ENCODE data around the gene CPT1B.
"Not testable (repeated sequence)": the region's sequence is repeated elsewhere in the genome, so short reads cannot be mapped to it uniquely, and the experiment has no call there.

The CPT1B gene

DNA sequence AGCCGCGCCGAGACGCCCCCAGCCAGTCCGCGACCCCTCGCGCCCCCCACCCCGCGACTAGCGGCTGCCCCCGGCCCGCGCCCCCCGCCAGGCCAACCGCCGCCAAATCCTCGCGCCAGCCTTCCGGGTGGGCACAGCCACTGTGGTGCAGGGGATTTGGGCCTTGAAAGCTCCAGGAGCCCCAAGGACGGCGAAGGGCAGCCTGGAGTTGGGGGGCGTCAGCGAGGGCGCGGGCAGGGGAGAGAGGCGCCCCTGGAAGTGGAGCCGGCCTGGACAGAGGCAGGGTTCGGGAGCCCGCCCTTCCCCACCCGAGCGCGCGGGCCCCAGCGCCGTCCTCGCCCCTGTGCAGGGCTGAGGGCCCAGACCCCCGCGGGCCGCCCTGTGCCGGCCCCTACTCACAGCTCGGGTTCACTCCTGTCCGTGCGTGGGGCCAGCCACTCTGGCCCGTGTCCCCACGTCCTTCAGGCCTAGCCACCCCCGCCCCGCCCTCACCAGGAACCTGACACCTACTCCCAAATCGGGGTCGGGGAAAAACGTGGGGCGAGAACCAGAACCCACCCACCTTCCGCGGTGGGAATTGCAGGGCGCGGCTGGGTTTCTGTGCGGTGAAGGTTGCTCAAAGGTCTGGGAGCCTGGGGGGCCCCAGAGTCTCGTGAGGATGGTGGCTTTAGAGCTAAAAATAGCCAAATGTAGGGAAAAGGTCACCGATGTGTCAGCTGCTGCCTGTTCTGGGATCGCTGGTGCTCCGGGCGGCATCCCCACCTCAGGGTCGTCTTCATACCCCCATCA, at the start of gene CPT1B:
CPT1B (minus strand) TSS at position 441 of the 789 bp plus-strand sequence. CDS start 512 bp downstream, outside the sequence.
- DNase-seq, result no peak

DNA sequence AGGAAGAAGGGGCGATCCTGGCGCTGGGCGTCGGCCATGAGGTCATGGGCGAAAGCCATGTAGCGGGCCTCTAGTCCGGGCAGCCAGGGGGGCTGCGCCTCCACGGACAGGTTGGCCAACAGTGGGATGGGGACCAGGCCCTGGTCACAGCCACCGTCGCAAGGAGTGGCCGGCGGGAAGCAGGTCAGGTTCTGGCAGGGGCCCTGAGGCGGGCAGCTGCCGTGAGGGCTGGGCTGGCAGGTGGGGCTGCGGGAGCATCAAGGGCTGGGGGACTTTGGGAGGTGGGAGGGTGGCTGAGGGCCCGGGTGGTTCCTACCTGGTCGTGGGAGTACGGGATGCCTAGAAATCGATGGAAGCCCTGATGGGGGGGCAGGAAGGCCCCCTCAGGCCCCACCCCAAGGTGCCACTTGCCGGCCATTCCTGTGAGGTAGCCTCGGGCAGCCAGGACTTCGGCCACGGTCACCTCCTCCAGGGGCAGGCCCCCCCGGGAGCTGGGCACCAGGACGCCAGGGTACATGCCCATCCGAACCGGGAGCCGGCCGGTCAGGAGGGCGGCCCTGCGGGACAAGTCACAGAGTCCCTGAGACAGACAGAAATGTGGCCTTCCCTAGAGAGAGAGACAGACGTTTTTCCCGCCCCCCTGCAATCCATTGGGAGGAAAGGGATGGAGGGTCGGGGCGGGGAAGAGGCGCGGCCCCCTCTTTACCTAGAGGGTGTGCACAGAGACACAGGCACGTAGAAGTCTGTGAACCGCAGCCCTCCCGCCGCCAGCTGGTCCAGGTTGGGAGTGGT, 48.8 kb upstream of the CPT1B start:
- DNase-seq, result no peak

DNA sequence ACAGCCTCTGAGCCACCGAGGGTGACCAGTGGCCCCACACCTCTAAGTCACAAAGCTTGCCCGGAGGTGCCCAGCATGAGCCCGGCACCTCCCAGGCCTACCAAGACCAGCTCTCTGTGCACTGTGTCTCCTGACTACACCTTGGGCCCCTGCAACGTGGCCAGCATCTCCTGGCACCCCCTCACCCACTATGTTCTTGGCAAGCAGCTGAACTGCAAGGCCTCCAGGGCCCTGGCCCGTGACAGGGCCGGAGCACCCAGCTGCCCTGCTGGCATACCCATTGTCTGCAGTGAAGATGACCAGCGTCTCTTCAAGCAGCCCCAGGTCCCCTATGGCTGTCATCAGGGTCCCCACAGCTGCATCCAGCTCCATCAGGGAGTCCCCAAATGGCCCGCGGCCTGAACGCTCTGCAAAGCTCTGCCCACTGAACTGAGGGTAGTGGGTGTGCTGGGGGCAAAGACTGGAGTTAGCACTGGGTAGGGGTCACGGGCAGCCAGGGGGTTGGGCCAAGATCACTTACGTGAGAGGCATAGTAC, 48.2 kb upstream of the CPT1B start:
- DNase-seq, result no peak

DNA sequence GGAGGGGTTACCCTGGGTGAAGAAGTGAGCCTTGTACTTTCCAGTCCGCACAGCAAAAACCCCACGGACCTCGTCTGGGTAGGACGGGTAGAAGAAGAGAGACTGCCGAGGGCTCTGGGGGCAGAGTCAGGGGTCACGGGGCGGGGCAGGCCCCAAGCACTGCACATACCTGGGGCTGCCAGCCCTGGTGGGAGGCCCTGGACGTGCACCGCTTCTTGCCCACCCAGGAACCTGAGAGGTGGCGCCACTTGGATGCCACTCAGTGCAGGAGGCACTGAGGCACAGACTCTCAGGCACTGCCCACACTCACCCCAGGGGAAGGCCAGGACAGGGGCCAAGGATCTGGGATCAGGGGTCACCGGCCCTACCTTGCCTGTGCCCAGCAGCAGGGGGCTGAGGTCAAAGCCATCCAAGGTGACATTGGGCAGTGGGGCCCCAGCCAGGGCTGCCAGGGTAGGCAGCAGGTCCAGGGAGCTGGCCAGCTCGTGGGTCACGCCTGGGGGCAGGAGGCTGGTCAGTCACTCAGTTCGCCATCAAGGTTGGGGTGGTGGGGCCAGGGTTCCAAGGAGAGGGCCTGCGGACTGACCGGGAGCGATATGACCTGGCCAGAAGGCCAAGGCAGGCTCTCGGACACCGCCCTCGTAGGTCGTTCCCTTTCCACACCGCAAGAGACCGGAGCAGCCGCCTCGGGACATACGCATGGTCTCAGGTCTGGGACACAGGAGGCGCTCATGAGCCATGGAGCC, 47.5 kb upstream of the CPT1B start:
- DNase-seq, result no peak

DNA sequence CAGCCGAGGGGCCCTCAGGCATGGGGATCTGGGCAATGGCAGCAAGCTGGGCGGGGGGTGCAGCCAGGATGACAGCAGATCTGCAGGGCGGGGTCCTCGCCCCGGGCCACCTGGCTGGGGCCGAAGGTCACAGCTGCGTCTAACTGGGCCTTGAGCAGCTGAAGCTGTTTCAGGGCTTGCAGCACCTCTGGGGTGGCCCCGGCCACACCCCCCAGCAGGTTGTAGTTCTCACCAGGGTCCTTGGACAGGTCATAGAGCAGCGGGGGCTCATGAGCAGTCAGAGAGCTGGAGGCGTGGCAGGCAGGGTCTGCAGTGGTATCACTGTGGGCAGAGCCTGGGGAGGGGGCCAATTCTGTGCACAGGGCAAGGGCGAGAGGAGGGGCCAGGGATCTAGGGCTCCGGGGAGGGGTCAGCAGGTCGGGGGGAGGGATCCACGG, 46.9 kb upstream of the CPT1B start:
- DNase-seq, result no peak

DNA sequence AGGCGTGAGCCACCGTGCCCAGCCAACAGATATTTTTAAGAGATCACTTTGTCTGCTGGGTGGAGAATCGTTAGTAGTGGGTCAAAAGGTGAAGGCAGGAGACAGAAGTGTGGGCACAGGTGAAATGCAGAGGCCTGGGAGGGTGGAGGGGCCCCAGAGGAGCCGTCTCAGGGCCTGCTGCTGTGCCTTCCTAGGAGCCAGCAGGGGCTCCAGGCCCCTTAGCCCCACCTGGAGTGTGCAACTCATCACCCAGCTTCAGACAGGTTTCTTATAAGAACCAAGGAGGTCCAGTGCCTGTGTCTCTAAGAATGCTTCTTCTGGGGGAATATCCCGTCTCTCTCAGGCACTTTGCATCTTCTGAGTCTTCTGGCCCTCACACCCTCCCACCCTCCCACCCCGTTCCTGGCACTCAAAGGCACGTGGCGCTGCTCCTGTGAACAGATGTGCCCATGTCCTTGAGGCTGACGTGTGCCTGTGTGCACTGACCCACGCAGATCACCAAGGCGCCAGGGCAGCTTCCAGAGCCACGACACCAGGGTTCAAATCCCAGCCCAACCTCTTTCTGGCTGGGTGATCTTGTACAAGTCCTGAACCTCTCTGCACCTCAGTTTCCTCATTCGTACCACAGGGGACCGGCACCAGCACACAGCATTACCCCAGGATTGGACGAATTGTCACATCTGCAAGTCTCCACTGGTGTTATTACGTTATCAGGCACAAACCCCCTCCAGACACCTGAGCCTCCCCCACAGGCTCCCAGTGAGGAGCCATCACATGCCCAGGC, 46.3 kb upstream of the CPT1B start:
- DNase-seq, result no peak

DNA sequence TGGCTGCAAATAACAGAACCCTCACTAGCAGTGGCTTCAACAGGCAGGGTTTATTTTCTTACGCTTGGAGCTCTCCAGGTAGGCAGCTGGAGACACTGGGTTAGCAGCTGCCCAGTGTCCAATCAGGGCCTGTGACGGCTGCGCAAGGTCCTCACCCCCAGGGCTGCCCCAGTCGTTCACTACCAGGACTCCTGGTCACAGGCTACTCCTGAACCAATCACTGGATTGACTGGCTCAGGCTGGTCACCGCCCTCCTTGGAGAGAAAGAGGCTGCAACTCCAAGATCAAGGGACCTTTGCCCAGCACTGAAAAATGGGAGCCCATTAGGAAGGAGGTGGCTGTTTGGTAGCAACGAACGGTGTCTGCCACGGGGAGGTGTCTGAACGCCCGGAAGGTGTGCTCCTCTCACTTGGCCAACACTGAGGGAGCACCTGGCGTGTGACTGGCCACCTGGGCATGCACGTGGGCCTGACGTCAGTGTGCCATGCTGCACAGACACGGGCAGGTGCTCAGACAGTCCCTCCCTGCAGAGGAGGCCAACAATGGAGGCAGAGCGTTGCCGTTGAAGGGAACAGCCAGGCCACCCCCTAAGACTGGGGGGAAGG, 44.6 kb upstream of the CPT1B start:
- no peak for DNase-seq

DNA sequence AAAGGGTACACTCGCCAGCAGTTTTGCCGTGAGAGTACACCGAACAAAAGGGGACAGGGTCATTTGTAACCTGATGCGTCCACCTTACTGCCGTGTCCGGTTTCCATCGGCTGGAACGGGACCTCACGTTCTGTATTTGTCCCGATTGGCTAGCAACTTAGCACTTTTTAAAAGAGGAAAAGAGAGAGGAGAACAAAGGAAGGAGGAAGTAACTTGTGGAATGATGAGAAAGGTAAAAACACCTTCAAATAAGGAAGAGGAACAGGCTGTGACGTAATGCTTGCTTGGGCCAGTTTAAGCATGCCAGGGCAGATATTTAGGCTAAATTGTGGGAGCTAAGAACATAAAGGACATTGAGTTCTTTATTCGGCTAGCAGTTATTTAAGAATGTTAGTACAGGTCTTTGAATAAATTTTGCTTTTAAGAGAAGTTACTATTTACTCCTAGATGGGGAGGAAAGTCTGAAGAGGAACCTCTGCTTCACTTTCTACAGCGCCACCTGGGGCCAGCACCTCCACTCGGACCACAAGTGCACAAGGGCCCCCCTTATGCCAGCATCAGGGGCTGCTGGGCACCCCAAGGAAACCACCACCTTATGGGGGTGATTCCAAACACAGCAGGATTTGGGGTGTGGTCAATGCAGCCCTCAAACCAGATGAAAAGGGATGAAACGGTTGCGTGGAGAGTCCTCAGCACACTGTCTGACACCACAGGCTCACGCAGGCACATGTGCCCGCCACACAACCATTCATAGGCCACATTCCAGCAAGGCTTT, 43.9 kb upstream of the CPT1B start:
- peak; percentile 41 for DNase-seq

DNA sequence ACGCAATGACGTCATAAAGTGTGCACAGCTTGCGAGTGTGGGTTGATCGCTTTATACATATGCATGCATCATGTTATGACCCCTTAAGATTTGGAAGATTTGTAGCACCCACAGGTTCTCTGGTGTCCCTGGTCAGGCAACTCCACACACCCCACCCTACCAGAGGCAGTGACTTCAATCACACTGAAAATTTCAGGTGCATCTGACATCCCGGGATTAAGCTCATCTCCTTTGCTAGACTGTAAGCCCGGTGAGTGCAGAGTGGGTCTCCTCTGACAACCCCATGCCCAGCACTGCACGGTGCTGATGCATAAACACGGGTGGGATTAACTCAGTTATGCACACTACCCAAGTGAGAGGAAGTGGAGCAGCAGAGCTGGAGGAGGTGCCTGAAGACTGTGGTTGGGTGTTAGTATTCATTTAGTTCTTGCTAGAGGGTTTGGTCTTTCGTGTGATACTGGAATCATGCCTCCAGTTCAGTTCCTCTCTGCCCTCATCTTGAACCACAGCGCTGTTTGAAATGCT, 43.2 kb upstream of the CPT1B start:
- DNase-seq, result peak; percentile 47

DNA sequence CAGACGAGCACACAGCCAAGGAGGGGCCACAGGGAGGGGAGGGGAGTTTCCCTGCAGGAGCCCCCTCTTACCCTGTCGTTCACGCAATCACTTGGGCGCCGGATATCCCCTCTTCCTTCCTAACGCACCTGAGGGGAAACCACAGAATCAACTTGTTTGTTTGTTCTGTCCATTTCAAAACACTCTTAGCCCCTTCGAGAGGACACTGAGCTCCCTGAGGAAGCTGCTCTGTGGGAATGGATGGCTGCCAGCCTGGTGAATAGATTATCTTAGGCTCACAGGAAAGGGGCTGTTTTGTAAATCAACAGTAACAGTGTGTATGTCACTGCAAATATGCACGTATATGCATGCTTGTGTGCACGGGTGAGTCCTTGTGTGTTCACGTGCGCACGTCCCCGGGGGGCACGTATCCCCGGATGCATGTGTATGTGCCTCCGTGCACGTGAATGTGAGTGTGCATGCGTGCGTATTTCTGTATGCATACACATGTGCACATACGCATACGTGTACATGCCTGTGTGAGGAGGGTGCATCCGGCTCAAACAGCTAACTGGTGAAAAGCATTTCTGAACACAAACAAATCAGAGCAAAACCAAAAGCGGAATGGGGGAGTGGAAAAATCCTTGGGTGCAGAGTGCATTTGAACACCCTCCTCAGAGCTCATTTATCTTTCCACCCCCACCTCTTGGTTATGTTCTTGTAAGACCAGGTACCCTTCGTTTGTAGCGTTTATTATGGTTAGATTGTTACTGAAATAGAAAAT, 42.5 kb upstream of the CPT1B start:
- peak; percentile 73 for DNase-seq

DNA sequence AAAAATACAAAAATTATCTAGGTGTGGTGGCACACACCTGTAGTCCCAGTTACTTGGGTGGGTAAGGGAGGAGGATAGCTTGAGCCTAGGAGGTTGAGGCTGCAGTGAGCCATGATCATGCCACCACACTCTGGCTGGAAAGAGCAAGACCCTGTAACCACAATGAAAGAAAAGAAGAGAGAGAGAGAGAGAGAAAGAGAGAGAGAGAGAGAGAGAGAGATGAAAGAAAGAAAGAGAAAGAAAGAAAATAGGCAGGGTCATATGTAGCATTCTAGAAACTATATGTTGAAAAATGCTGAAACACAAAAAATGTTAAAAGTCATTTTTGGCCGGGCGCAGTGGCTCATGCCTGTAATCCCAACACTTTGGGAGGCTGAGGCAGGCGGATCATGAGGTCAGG, 36.1 kb upstream of the CPT1B start:
- not testable (repeated sequence) for DNase-seq

DNA sequence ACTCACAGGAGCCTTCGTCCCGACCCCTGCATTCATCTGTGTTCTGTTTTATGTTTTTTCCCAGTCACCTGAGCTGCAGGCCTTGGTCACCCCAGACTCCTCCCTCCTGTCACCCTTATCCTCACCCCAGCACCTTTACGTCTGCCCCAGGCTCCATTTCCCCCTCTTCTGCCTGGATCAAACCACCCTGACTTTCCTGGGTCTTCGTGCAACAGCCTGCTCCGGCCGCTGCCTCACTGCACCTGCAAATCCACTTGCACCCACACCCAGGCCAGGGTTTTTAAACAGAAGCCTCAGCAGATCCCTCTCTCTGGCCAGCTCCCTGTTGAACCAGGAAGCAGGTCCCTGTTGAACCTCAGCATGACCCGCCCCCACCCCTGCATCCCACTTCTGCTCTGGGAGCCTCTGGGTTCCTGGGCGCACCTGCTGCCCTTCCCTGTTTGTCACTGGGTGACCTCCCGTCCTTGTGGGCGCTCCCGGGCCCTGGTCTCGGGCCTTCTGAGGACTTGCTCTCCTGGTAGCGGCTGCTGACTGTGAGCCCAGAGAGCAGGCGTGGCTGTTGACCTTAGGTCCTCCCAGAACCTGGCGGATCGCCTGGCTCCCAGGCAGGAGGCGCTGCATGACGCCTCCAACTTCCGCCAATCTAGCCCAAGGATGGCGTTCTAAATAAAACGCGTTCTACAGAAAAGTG, 35.2 kb upstream of the CPT1B start:
- no peak for DNase-seq

DNA sequence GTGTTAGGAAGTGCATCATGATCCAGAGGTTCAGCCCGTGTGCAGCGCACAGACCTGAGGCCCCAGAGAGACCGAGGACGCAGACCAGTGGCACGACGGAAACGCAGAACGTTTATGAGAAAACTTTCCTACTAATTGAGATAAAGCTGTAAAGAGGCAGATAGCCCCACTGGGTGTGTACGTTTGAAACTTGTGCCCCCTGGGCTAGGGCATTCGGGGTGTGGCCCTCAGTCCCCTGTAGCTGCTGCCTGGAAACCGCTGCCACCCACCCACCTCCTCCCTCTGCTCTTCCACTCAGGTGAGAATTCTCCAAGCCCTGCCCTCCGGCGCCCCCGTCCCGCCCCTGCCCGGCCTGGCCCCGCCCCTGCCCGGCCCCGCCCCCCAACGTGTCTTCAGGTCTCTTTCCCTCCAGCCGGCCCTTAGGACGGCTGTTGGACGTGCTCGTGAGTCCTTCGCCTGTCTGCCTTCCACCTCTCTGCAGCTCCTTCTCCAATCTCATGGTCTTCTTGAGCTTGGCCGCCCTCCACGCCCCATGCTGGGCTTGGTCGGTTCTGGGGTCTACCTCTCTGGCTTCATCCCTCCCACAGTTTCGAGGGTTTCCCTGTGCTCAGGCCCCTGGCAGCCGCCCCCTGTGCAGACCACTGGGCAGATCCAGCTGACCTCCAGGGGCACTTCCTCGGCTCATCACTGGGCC, 34.4 kb upstream of the CPT1B start:
- DNase-seq, result no peak

DNA sequence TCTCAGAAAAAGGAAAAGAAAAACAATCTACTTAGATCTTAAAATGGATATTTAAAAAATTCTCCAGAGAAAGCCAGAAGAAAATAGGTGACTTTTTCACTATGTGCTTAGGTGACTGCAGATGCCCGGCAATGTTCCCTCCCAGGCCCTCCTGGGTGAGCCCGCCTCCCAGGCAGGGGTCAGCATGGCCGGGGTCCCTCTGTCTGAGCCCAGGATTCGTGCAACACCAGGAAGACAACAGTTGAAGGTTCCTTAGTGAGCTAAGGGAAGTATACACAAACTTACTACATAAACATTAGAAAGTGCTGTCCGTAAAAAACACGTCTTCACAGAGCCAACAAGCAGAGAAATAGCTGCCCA, 33.9 kb upstream of the CPT1B start:
- no peak for DNase-seq

DNA sequence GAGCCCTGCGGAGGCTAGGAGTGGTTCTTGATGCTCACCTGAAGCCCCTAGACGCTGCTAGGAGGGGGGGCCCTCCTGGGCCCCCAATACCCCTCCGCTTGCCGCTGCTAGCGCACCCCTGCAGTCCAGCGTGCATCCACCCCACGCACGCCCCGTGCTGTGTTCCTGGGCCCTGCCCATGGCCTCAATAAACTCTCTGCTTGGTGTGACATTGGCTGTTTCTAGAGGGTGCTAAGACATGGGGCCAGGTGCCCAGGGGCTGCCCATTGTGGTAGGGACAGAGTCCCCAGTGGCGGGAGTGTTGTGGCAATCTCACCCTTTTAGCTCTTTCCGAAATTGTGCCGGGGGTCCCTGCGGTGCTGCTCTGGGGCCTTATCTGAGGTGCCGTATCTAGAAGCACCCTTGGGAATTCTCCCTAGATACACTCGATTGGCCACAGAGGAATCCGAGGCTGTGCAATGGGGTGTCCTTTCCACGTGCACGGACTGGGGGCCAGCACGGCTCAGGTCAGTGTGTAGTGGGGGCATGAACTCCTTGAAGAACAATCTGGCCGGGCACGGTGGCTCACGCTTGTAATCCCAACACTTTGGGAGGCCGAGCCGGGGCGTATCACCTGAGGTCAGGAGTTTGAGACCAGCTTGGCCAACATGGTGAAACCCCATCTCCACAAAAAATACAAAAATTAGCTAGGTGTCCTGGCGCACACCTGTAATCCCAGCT, 33.3 kb upstream of the CPT1B start:
- no peak for DNase-seq

DNA sequence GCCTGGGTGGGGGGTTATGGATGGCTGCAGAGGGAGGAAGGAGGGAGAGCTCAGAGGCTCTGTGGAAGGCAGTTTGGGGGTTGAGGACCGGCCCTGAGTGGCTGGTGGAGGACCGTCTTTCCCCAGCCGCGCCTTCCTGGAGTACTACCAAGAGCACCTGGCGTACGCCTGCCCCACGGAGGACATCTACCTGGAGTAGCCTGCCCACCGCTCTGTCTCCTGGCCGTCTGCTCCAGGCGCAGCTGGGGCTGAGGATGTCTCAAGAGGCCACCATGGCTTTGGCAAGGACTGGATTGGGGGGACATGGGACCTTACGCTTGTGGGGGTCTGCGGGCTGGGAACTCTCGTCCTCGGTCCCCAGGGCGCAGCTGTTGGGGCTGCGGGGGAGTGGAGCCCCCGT, 32.4 kb upstream of the CPT1B start:
- no peak for DNase-seq

DNA sequence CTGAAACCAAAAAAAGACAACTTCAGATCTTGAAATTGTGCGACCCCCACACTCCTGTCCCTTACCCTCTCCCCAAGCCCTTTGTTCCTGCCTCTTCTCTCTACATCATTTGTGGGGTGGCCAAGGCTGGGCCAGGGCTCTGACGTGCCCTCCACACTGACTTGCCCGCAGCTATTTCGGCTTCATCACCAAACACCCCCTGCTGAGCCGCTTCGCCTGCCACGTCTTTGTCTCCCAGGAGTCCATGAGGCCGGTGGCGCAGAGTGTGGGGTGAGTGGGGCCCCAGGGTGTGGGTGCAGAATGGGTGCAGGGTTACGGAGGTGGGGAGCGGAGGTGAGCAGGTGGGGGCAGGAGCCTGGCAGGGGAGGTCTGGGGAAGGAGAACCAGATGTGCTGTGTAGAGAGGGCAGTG, 31.8 kb upstream of the CPT1B start:
- no peak for DNase-seq

DNA sequence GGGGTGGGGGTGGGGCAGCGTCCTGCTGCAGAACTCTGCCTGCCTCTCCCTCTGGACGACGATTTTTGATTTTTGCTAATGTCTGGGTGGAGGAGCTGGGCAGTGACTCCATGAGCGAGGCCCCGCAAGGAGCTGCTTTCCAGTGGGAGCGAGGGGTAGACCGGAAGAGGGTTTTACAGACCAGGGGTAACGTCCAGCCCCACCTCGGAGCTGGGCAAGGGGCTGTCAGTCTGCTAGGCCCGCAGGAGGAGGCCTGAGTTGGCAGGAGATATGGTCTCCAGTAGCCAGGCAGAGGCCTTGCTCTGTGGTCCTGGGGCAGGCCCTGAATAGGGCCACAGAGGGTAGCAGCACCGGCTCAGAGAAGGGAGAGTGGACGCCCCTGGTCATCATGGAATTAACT, 31.4 kb upstream of the CPT1B start:
- DNase-seq, result no peak

Measured in CD4-positive, alpha-beta T cell treated with Interferon gamma for 1 hour (primary cell).